Measurements from ENCODE around the gene GFM1. TPM values are rescaled to one million over a fixed set of nuclear protein-coding genes. Genes with fewer than 3 reads are reported as not detected.

Gene GFM1
- total and polyA plus RNA-seq, 2 of the 13 experiments (the other 11 are each of a cell fraction or from before 2014, with no cell fraction given) = 10.5 to 59.0 TPM

DNA sequence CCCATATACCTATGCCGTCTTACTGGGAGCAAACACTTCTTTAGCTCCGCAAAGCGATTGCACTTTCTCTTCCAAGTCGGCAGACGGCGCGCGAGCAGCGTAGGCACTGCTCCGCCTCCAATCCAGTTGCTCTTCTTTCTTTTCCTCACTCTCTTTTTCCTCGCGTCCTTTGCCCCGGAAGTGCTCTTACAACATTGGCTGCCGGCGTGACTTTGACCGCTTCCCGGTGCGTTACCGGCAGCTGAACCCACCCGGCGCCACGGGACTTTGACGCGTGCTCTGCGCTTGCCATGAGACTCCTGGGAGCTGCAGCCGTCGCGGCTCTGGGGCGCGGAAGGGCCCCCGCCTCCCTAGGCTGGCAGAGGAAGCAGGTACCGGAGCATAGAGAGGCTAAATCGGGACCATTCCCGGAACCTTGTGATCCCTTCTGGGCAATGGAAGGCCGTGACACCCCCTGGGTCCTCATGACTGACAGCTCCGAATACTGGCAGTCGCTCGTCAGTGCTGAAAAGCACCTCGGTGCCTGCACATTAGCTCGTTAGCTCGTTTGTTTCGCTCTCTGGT lies at the start of gene GFM1 (continued):
- TF ChIP-seq ZNF788 (CRISPR knock-in tag; IDR thresholded peaks at IDR 0.05; ENCODE audit: borderline replicate concordance) = peak; percentile 80; the same call in 1 of the 2 replicates
- peak; percentile 87 for TF ChIP-seq CBFB (CRISPR knock-in tag; IDR thresholded peaks at IDR 0.05)
- TF ChIP-seq ZKSCAN1 (IDR thresholded peaks at IDR 0.05; ENCODE audit: low read length) = no peak
- no peak for TF ChIP-seq TBP (CRISPR knock-in tag; IDR thresholded peaks at IDR 0.05)
- no peak for TF ChIP-seq ZNF674 (CRISPR knock-in tag; IDR thresholded peaks at IDR 0.05; ENCODE audit: low read depth)
- no peak for TF ChIP-seq SMAD9 (CRISPR knock-in tag; IDR thresholded peaks at IDR 0.05)
- TF ChIP-seq RFX1 (IDR thresholded peaks at IDR 0.05) = no peak
- peak; percentile 72; the same call in 1 of the 2 replicates for TF ChIP-seq NCOR1 (IDR thresholded peaks at IDR 0.05; ENCODE audit: borderline replicate concordance, low read length)
- peak; percentile 80 for TF ChIP-seq TEAD3 (CRISPR knock-in tag; optimal IDR thresholded peaks at IDR 0.05; ENCODE audit: borderline replicate concordance)
- TF ChIP-seq HOXA5 (CRISPR knock-in tag; IDR thresholded peaks at IDR 0.05) = peak; percentile 80
- no peak for TF ChIP-seq ZNF562 (CRISPR knock-in tag; IDR thresholded peaks at IDR 0.05; ENCODE audit: borderline replicate concordance)
- TF ChIP-seq, protein P1, sequence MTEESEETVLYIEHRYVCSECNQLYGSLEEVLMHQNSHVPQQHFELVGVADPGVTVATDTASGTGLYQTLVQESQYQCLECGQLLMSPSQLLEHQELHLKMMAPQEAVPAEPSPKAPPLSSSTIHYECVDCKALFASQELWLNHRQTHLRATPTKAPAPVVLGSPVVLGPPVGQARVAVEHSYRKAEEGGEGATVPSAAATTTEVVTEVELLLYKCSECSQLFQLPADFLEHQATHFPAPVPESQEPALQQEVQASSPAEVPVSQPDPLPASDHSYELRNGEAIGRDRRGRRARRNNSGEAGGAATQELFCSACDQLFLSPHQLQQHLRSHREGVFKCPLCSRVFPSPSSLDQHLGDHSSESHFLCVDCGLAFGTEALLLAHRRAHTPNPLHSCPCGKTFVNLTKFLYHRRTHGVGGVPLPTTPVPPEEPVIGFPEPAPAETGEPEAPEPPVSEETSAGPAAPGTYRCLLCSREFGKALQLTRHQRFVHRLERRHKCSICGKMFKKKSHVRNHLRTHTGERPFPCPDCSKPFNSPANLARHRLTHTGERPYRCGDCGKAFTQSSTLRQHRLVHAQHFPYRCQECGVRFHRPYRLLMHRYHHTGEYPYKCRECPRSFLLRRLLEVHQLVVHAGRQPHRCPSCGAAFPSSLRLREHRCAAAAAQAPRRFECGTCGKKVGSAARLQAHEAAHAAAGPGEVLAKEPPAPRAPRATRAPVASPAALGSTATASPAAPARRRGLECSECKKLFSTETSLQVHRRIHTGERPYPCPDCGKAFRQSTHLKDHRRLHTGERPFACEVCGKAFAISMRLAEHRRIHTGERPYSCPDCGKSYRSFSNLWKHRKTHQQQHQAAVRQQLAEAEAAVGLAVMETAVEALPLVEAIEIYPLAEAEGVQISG (CRISPR knock-in tag; IDR thresholded peaks at IDR 0.05) = peak; percentile 100
- TF ChIP-seq ZNF563 (CRISPR knock-in tag; IDR thresholded peaks at IDR 0.05) = peak; percentile 68; the same call in 1 of the 2 replicates
- peak; percentile 77 for TF ChIP-seq NCOA2 (CRISPR knock-in tag; IDR thresholded peaks at IDR 0.05)
- TF ChIP-seq MTF1 (CRISPR knock-in tag; IDR thresholded peaks at IDR 0.05) = no peak
- no peak for TF ChIP-seq NFE2 (CRISPR knock-in tag; IDR thresholded peaks at IDR 0.05)
- TF ChIP-seq, protein P2, sequence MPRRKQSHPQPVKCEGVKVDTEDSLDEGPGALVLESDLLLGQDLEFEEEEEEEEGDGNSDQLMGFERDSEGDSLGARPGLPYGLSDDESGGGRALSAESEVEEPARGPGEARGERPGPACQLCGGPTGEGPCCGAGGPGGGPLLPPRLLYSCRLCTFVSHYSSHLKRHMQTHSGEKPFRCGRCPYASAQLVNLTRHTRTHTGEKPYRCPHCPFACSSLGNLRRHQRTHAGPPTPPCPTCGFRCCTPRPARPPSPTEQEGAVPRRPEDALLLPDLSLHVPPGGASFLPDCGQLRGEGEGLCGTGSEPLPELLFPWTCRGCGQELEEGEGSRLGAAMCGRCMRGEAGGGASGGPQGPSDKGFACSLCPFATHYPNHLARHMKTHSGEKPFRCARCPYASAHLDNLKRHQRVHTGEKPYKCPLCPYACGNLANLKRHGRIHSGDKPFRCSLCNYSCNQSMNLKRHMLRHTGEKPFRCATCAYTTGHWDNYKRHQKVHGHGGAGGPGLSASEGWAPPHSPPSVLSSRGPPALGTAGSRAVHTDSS (CRISPR knock-in tag; conservative IDR thresholded peaks at IDR 0.05) = no peak
- 0 out of 2 replicates have a peak, but pooled peaks have one; percentile 44 for TF ChIP-seq EEA1 (CRISPR knock-in tag; IDR thresholded peaks at IDR 0.05; ENCODE audit: borderline replicate concordance)
- TF ChIP-seq, protein P3, sequence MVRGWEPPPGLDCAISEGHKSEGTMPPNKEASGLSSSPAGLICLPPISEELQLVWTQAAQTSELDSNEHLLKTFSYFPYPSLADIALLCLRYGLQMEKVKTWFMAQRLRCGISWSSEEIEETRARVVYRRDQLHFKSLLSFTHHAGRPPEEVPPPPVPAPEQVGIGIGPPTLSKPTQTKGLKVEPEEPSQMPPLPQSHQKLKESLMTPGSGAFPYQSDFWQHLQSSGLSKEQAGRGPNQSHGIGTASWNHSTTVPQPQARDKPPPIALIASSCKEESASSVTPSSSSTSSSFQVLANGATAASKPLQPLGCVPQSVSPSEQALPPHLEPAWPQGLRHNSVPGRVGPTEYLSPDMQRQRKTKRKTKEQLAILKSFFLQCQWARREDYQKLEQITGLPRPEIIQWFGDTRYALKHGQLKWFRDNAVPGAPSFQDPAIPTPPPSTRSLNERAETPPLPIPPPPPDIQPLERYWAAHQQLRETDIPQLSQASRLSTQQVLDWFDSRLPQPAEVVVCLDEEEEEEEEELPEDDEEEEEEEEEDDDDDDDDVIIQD (CRISPR knock-in tag; IDR thresholded peaks at IDR 0.05; ENCODE audit: low read depth) = peak; percentile 98
- no peak for TF ChIP-seq ZFP37 (CRISPR knock-in tag; IDR thresholded peaks at IDR 0.05; ENCODE audit: borderline replicate concordance)
- no peak for TF ChIP-seq NR1H2 (CRISPR knock-in tag; IDR thresholded peaks at IDR 0.05; ENCODE audit: borderline replicate concordance, low read depth)
- no peak for TF ChIP-seq TCF7L2 (IDR thresholded peaks at IDR 0.05; ENCODE audit: low read depth, low read length)
- peak; percentile 59; the same call in 1 of the 2 replicates for TF ChIP-seq ZBTB7B (CRISPR knock-in tag; IDR thresholded peaks at IDR 0.05)
- peak; percentile 41; the same call in 1 of the 2 replicates for TF ChIP-seq IRX3 (CRISPR knock-in tag; IDR thresholded peaks at IDR 0.05; ENCODE audit: borderline replicate concordance, low read depth)
- TF ChIP-seq ZNF782 (CRISPR knock-in tag; IDR thresholded peaks at IDR 0.05; ENCODE audit: borderline replicate concordance) = peak; percentile 69; the same call in 1 of the 2 replicates
